ENCODE measurements around the gene FGF8. TPM values are rescaled to one million over a fixed set of nuclear protein-coding genes. Genes with fewer than 3 reads are reported as not detected.

The FGF8 gene
- total and polyA plus RNA-seq, 9 of the 15 experiments (the other 6 are each of a cell fraction or from before 2014, with no cell fraction given) = 0.13 to 0.82 (median 0.37) TPM; not detected in 5

GRCh38 chr10:101749047-101750016 is 26.6 kb downstream of the FGF8 start (continued):
- TF ChIP-seq, protein P1, sequence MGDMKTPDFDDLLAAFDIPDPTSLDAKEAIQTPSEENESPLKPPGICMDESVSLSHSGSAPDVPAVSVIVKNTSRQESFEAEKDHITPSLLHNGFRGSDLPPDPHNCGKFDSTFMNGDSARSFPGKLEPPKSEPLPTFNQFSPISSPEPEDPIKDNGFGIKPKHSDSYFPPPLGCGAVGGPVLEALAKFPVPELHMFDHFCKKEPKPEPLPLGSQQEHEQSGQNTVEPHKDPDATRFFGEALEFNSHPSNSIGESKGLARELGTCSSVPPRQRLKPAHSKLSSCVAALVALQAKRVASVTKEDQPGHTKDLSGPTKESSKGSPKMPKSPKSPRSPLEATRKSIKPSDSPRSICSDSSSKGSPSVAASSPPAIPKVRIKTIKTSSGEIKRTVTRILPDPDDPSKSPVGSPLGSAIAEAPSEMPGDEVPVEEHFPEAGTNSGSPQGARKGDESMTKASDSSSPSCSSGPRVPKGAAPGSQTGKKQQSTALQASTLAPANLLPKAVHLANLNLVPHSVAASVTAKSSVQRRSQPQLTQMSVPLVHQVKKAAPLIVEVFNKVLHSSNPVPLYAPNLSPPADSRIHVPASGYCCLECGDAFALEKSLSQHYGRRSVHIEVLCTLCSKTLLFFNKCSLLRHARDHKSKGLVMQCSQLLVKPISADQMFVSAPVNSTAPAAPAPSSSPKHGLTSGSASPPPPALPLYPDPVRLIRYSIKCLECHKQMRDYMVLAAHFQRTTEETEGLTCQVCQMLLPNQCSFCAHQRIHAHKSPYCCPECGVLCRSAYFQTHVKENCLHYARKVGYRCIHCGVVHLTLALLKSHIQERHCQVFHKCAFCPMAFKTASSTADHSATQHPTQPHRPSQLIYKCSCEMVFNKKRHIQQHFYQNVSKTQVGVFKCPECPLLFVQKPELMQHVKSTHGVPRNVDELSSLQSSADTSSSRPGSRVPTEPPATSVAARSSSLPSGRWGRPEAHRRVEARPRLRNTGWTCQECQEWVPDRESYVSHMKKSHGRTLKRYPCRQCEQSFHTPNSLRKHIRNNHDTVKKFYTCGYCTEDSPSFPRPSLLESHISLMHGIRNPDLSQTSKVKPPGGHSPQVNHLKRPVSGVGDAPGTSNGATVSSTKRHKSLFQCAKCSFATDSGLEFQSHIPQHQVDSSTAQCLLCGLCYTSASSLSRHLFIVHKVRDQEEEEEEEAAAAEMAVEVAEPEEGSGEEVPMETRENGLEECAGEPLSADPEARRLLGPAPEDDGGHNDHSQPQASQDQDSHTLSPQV (IDR thresholded peaks at IDR 0.05) = peak; percentile 64; the same call in 1 of the 2 replicates
- TF ChIP-seq EP400 (IDR thresholded peaks at IDR 0.05) = 0 out of 2 replicates have a peak, but pooled peaks have one; percentile 2
- no peak for TF ChIP-seq NFRKB (IDR thresholded peaks at IDR 0.05; ENCODE audit: low read depth)
- no peak for TF ChIP-seq ZNF232 (CRISPR knock-in tag; IDR thresholded peaks at IDR 0.05)
- TF ChIP-seq, protein P2, sequence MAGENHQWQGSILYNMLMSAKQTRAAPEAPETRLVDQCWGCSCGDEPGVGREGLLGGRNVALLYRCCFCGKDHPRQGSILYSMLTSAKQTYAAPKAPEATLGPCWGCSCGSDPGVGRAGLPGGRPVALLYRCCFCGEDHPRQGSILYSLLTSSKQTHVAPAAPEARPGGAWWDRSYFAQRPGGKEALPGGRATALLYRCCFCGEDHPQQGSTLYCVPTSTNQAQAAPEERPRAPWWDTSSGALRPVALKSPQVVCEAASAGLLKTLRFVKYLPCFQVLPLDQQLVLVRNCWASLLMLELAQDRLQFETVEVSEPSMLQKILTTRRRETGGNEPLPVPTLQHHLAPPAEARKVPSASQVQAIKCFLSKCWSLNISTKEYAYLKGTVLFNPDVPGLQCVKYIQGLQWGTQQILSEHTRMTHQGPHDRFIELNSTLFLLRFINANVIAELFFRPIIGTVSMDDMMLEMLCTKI (IDR thresholded peaks at IDR 0.05; ENCODE audit: partially characterized antibody) = no peak
- no peak for TF ChIP-seq CREB1 (IDR thresholded peaks at IDR 0.05)
- TF ChIP-seq CREB1 (CRISPR knock-in tag; IDR thresholded peaks at IDR 0.05) = no peak
- no peak for TF ChIP-seq ZBTB1 (CRISPR knock-in tag; IDR thresholded peaks at IDR 0.05; ENCODE audit: borderline replicate concordance, low read depth)
- TF ChIP-seq ZNF384 (IDR thresholded peaks at IDR 0.05; ENCODE audit: low read depth, low read length) = no peak
- no peak for TF ChIP-seq ETS1 (conservative IDR thresholded peaks at IDR 0.05; ENCODE audit: control insufficient read depth, low read depth, low read length)
- TF ChIP-seq ELK3 (CRISPR knock-in tag; IDR thresholded peaks at IDR 0.05) = no peak
- TF ChIP-seq ZNF766 (CRISPR knock-in tag; conservative IDR thresholded peaks at IDR 0.05) = 0 out of 2 replicates have a peak, but pooled peaks have one; percentile 55
- TF ChIP-seq TCF3 (CRISPR knock-in tag; IDR thresholded peaks at IDR 0.05) = peak; percentile 69
- no peak for TF ChIP-seq NBN (IDR thresholded peaks at IDR 0.05; ENCODE audit: low read depth)
- TF ChIP-seq PBX2 (CRISPR knock-in tag; IDR thresholded peaks at IDR 0.05; ENCODE audit: low read depth) = no peak
- no peak for TF ChIP-seq PBX2 (tag; conservative IDR thresholded peaks at IDR 0.05; ENCODE audit: low read depth)

Data from K562 (cell line).